NCI-H748 treated with DMSO at 0.1 percent for 48 hours (cell line): ENCODE data around the gene PM20D2.
"Not testable (repeated sequence)": the region's sequence is repeated elsewhere in the genome, so short reads cannot be mapped to it uniquely, and the experiment has no call there.

Source experiments
- DNase-seq: peaks from one replicate; lab custom pipeline; 2025; lab: John Stamatoyannopoulos, UW

Gene PM20D2

GRCh38 chr6:89145956-89146717 is at the start of gene PM20D2:
Gene PM20D2, plus strand, starts transcription at chr6:89146055. Its CDS starts 90 bp downstream, at chr6:89146145.
- peak; percentile 78 for DNase-seq

GRCh38 chr6:89098461-89098860 is 47.4 kb upstream of the PM20D2 start:
- no peak for DNase-seq

- no peak for DNase-seq
Measured at GRCh38 chr6:89100114-89100513, 45.7 kb upstream of the PM20D2 start.

- DNase-seq = no peak
Measured at GRCh38 chr6:89110284-89110683, 35.6 kb upstream of the PM20D2 start.

GRCh38 chr6:89111933-89112332 is 33.9 kb upstream of the PM20D2 start:
- DNase-seq = no peak

- DNase-seq = no peak
Measured at GRCh38 chr6:89116702-89117101, 29.2 kb upstream of the PM20D2 start.

GRCh38 chr6:89117211-89118108 is 28.4 kb upstream of the PM20D2 start, which contains the start of gene SRSF12:
Gene SRSF12, minus strand, starts transcription at chr6:89118071. Its CDS starts 184 bp downstream, at chr6:89117887.
- DNase-seq = peak; percentile 36

- DNase-seq = no peak
Measured at GRCh38 chr6:89118931-89119330, 26.9 kb upstream of the PM20D2 start.

- DNase-seq = no peak
Measured at GRCh38 chr6:89120371-89120770, 25.5 kb upstream of the PM20D2 start.

- no peak for DNase-seq
Measured at GRCh38 chr6:89121934-89122333, 23.9 kb upstream of the PM20D2 start.

GRCh38 chr6:89122625-89123024 is 23.2 kb upstream of the PM20D2 start:
- DNase-seq = peak; percentile 37

GRCh38 chr6:89128256-89128671 is 17.6 kb upstream of the PM20D2 start:
- not testable (repeated sequence) for DNase-seq

- DNase-seq = no peak
Measured at GRCh38 chr6:89131599-89131998, 14.3 kb upstream of the PM20D2 start.

- DNase-seq = no peak
Measured at GRCh38 chr6:89132057-89132456, 13.8 kb upstream of the PM20D2 start.

- no peak for DNase-seq
Measured at GRCh38 chr6:89133981-89134380, 11.9 kb upstream of the PM20D2 start.

GRCh38 chr6:89134723-89135122 is 11.1 kb upstream of the PM20D2 start:
- no peak for DNase-seq

GRCh38 chr6:89138173-89138572 is 7.7 kb upstream of the PM20D2 start:
- no peak for DNase-seq

- no peak for DNase-seq
Measured at GRCh38 chr6:89139509-89140346, 6.1 kb upstream of the PM20D2 start.

- no peak for DNase-seq
Measured at GRCh38 chr6:89140347-89141156, 5.3 kb upstream of the PM20D2 start.

GRCh38 chr6:89144354-89144906 is 1.4 kb upstream of the PM20D2 start:
- no peak for DNase-seq
